ENCODE results near the gene DLL4. TPM values are rescaled to one million over a fixed set of nuclear protein-coding genes. Genes with fewer than 3 reads are reported as not detected.

Gene DLL4
- total and polyA plus RNA-seq, 2 donors (not counting 1 experiment from before 2014, with no cell fraction given), result 0.07 to 0.30 TPM

GRCh38 chr15:40956541-40956982 lies 27.4 kb downstream of the DLL4 start:
- intact Hi-C loops (cut with micrococcal nuclease), result no loop called here
- H3K4me3 Mint-ChIP-seq, result no peak overlapping the region
- 100% methylated on average over 2 of the region's 3 CpGs for WGBS (ENCODE audit: insufficient coverage)
- H3K27me3 Mint-ChIP-seq, result no peaks in the 10 kb centered on the region
- Histone ChIP-seq H3K27me3 (replicated peaks in 1 of 4; ENCODE audit: control extremely low read depth in 1 of 4, control insufficient read depth in 3 of 4, insufficient read depth in 4 of 4, low read length in 3 of 4) (no peaks in the 10 kb centered on the region), H4K20me1 (ENCODE audit: control insufficient read depth, insufficient read depth, low read length, poor library complexity, severe bottlenecking) (no peaks in the 10 kb centered on the region), H3K79me2 (ENCODE audit: control insufficient read depth, insufficient read depth, low read length) (no peaks in the 10 kb centered on the region), H2AFZ (ENCODE audit: insufficient read depth, low read depth, low read length, poor library complexity, severe bottlenecking) (no peak overlapping the region), H3K9ac (ENCODE audit: low read length) (no peak overlapping the region), H3K4me1 (ENCODE audit: control insufficient read depth in 2 of 2, insufficient read depth in 2 of 2, low read length in 2 of 2) (peaks cover 9 to 23% of the 10 kb centered on the region in 2 donors), H3K4me2 (replicated peaks; ENCODE audit: low read depth, low read length, poor library complexity, severe bottlenecking) (no peak overlapping the region), H3K4me3 (ENCODE audit: control extremely low read depth in 1 of 5, extremely low read depth in 1 of 5, insufficient read depth in 1 of 5, low read depth in 2 of 5, low read length in 4 of 5) (no peak overlapping the region), H3K36me3 (replicated peaks in 1 of 2; ENCODE audit: control extremely low read depth in 1 of 2, control insufficient read depth in 1 of 2, extremely low read depth in 1 of 2, insufficient read depth in 2 of 2, low read length in 1 of 2) (no peaks in the 10 kb centered on the region), H3K9me3 (ENCODE audit: control extremely low read depth in 1 of 3, control insufficient read depth in 2 of 3, insufficient read depth in 1 of 3, low read length in 2 of 3) (no peaks in the 10 kb centered on the region), H3K27ac (ENCODE audit: low read length in 2 of 2) (no peak overlapping the region)
- CTCF ChIA-PET, result interaction anchor here (2.2 kb wide), 1 partner anchor 15 kb away, joined by 7 read pairs; no protein-coding TSS in a partner anchor
- peaks cover 26% of the 10 kb centered on the region for H3K4me1 Mint-ChIP-seq
- POLR2A ChIA-PET, result no interaction called here
- no peaks in the 10 kb centered on the region for H3K9me3 Mint-ChIP-seq (ENCODE audit: insufficient read depth)
- ATAC-seq (ENCODE audit: low read depth) (no peak), DNase-seq (no peak)
- TF ChIP-seq CTCF (IDR thresholded peaks at IDR 0.05) (no peak), EZH2 (IDR thresholded peaks at IDR 0.05; ENCODE audit: borderline replicate concordance, insufficient read depth, low read depth, low read length, poor library complexity, severe bottlenecking) (no peak)
- no peak overlapping the region for H3K27ac Mint-ChIP-seq

- Histone ChIP-seq H4K20me1 (ENCODE audit: control insufficient read depth, insufficient read depth, low read length, poor library complexity, severe bottlenecking) (no peaks in the 10 kb centered on the region), H3K4me3 (ENCODE audit: control extremely low read depth in 1 of 5, extremely low read depth in 1 of 5, insufficient read depth in 1 of 5, low read depth in 2 of 5, low read length in 4 of 5) (no peak overlapping the region), H3K4me1 (ENCODE audit: control insufficient read depth in 2 of 2, insufficient read depth in 2 of 2, low read length in 2 of 2) (peaks cover 9 to 23% of the 10 kb centered on the region in 2 donors), H3K27me3 (replicated peaks in 1 of 4; ENCODE audit: control extremely low read depth in 1 of 4, control insufficient read depth in 3 of 4, insufficient read depth in 4 of 4, low read length in 3 of 4) (no peaks in the 10 kb centered on the region), H3K9me3 (ENCODE audit: control extremely low read depth in 1 of 3, control insufficient read depth in 2 of 3, insufficient read depth in 1 of 3, low read length in 2 of 3) (no peaks in the 10 kb centered on the region), H2AFZ (ENCODE audit: insufficient read depth, low read depth, low read length, poor library complexity, severe bottlenecking) (no peak overlapping the region), H3K4me2 (replicated peaks; ENCODE audit: low read depth, low read length, poor library complexity, severe bottlenecking) (no peak overlapping the region), H3K36me3 (replicated peaks in 1 of 2; ENCODE audit: control extremely low read depth in 1 of 2, control insufficient read depth in 1 of 2, extremely low read depth in 1 of 2, insufficient read depth in 2 of 2, low read length in 1 of 2) (no peaks in the 10 kb centered on the region), H3K27ac (ENCODE audit: low read length in 2 of 2) (no peak overlapping the region), H3K79me2 (ENCODE audit: control insufficient read depth, insufficient read depth, low read length) (no peaks in the 10 kb centered on the region), H3K9ac (ENCODE audit: low read length) (no peak overlapping the region)
- intact Hi-C loops (cut with micrococcal nuclease), result no loop called here
- no peaks in the 10 kb centered on the region for H3K27me3 Mint-ChIP-seq
- no peak overlapping the region for H3K4me3 Mint-ChIP-seq
- 94% methylated on average over 3 of the region's 4 CpGs for WGBS (ENCODE audit: insufficient coverage)
- peaks cover 24% of the 10 kb centered on the region for H3K4me1 Mint-ChIP-seq
- DNase-seq, result no peak
- TF ChIP-seq CTCF (IDR thresholded peaks at IDR 0.05) (no peak), EZH2 (IDR thresholded peaks at IDR 0.05; ENCODE audit: borderline replicate concordance, insufficient read depth, low read depth, low read length, poor library complexity, severe bottlenecking) (no peak)
- no peaks in the 10 kb centered on the region for H3K9me3 Mint-ChIP-seq (ENCODE audit: insufficient read depth)
- no peak overlapping the region for H3K27ac Mint-ChIP-seq
- no peak for ATAC-seq (ENCODE audit: low read depth)
- ChIA-PET POLR2A (no interaction called here), CTCF (interaction anchor here (2.2 kb wide), 1 partner anchor 16 kb away, joined by 7 read pairs; no protein-coding TSS in a partner anchor)
Measured at GRCh38 chr15:40957041-40957555, 28.0 kb downstream of the DLL4 start.
